Upper lobe of left lung (tissue), 4 donors: ENCODE data around the gene SPATA2L.

Experiments
- CTCF ChIP-seq, 6 experiments: fragments of 450-650 bp in 4 of 6; fragments of 200-600 bp in 2 of 6; sonication (generic) in 2 of 6; IDR thresholded peaks; one replicate each; pipeline ENCODE4 v1.5.1; 2016 to 2019; ENCODE audit warnings: antibody characterized with exemption in 6 of 6
- EP300 ChIP-seq, 4 donors: sonication (generic); formaldehyde crosslinking; IDR thresholded peaks; one replicate each; pipeline ENCODE4 v1.5.1; 2017; ENCODE audit warnings: antibody characterized with exemption in 4 of 4, control low read depth in 2 of 4
- POLR2A ChIP-seq, 4 donors: fragments of 450-650 bp; IDR thresholded peaks; one replicate each; pipeline ENCODE4 v1.5.1; 2016 to 2017; ENCODE audit warnings: antibody characterized with exemption in 4 of 4, mild to moderate bottlenecking in 2 of 4
- POLR2AphosphoS5 ChIP-seq, 2 donors: sonication (generic); formaldehyde crosslinking; IDR thresholded peaks; one replicate each; pipeline ENCODE4 v1.5.1; 2017; ENCODE audit warnings: antibody characterized with exemption in 2 of 2

DNA sequence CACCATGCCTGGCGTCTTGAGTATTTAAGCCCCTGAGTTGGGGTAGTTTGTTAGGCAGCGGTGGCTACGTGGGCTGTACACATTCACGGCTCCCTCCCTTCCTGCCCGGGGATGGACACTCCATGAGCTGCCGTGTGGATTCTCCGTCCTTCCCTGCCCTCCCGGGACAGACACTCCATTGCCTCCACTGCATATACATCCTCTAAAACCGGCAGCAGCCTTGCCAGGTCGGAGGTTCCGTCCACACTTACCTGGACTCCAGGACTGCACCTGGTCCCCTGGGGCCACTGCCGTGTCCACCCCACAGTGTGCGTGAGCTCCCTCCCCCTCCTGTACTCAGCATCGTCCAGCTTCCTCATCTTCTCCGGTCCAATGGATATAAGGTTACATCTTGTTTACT is 3.5 kb upstream of the SPATA2L start:
- TF ChIP-seq POLR2A (IDR thresholded peaks at IDR 0.05) (no peak), CTCF (IDR thresholded peaks at IDR 0.05) (no peak), POLR2AphosphoS5 (IDR thresholded peaks at IDR 0.05) (no peak), EP300 (IDR thresholded peaks at IDR 0.05) (no peak)
